ENCODE measurements around the gene SP110. TPM values are rescaled to one million over a fixed set of nuclear protein-coding genes. Genes with fewer than 3 reads are reported as not detected.

Gene SP110
- total and polyA plus RNA-seq, 9 of the 15 experiments (the other 6 are each of a cell fraction or from before 2014, with no cell fraction given), result 3.6 to 11.0 (median 7.1) TPM

DNA sequence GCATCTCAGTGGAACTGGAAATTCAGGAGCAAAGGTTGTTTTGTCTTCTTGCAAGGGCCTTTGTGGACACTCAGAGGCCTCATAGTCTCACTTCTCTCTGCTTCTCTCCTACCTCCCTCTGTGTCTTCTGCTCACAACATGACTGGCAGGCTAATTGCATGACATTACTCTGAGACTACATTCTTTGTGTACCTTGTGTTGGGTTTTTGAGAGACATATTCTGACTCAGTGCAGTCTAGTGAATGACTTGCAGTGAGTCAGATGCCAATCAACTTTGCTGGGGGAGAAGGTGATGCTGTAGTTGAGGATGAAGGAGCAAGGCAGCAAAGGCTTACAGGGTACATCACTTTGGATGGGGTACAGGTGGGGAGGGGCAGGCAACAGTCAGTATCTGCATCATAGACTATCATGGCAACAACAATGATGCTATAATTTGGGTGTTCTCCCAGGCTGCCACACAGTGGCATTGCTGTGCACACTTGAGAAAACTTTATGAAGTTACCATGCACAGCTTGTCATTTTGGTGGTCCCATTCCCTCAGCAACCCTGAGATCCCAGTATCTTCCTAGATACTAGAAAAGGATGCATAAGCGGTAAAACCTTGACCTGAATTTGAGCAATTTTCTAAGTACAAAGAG, 81.8 kb downstream of the SP110 start:
- no peak for FAIRE-seq
- Histone ChIP-seq H2AFZ (ENCODE audit: low read depth, low read length) (no peak overlapping the region), H3K79me2 (ENCODE audit: control insufficient read depth, insufficient read depth, low read length) (no peaks in the 10 kb centered on the region), H3K36me3 (ENCODE audit: control insufficient read depth, insufficient read depth, low read length) (no peaks in the 10 kb centered on the region), H3K9me1 (ENCODE audit: control insufficient read depth, insufficient read depth, low read length) (no peaks in the 10 kb centered on the region), H3K4me1 (replicated peaks in 1 of 2; ENCODE audit: control insufficient read depth in 2 of 2, insufficient read depth in 2 of 2, low read length in 2 of 2) (no peaks in the 10 kb centered on the region), H3K4me2 (ENCODE audit: insufficient read depth, low read length) (no peak overlapping the region), H3K27me3 (ENCODE audit: control insufficient read depth in 2 of 2, insufficient read depth in 2 of 2, low read length in 2 of 2) (no peaks in the 10 kb centered on the region), H3K27ac (ENCODE audit: extremely low read depth, low read depth, low read length) (no peak overlapping the region), H3K9me3 (replicated peaks; ENCODE audit: control insufficient read depth, insufficient read depth, low read depth, low read length) (0 out of 2 replicates have a peak, but pooled peaks cover 1% of the 10 kb centered on the region), H3K9ac (ENCODE audit: insufficient read depth in 1 of 2, low read depth in 2 of 2, low read length in 2 of 2) (no peak overlapping the region), H4K20me1 (replicated peaks; ENCODE audit: control insufficient read depth, insufficient read depth, low read length) (no peaks in the 10 kb centered on the region), H3K4me3 (no peak overlapping the region)
- no peak for ATAC-seq
- TF ChIP-seq CHD1 (IDR thresholded peaks at IDR 0.05; ENCODE audit: low read length), result no peak
- TF ChIP-seq, protein P1, sequence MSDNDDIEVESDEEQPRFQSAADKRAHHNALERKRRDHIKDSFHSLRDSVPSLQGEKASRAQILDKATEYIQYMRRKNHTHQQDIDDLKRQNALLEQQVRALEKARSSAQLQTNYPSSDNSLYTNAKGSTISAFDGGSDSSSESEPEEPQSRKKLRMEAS (CRISPR knock-in tag; IDR thresholded peaks at IDR 0.05), result no peak
- TF ChIP-seq PYGO2 (tag; IDR thresholded peaks at IDR 0.05), result no peak
- TF ChIP-seq, protein P2, sequence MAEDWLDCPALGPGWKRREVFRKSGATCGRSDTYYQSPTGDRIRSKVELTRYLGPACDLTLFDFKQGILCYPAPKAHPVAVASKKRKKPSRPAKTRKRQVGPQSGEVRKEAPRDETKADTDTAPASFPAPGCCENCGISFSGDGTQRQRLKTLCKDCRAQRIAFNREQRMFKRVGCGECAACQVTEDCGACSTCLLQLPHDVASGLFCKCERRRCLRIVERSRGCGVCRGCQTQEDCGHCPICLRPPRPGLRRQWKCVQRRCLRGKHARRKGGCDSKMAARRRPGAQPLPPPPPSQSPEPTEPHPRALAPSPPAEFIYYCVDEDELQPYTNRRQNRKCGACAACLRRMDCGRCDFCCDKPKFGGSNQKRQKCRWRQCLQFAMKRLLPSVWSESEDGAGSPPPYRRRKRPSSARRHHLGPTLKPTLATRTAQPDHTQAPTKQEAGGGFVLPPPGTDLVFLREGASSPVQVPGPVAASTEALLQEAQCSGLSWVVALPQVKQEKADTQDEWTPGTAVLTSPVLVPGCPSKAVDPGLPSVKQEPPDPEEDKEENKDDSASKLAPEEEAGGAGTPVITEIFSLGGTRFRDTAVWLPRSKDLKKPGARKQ (CRISPR knock-in tag; IDR thresholded peaks at IDR 0.05), result no peak
- TF ChIP-seq MTA2 (IDR thresholded peaks at IDR 0.05; ENCODE audit: low read depth), result no peak
- no peak for TF ChIP-seq SUPT5H (IDR thresholded peaks at IDR 0.05)
- POLR2A ChIA-PET, result no interaction called here
- CTCF ChIA-PET (ENCODE audit: low intra/inter-chr PET ratio), result no interaction called here
- no TSS peak for BruUV-seq (replicated peaks)
- WGBS (ENCODE audit: insufficient coverage, low coverage, missing lambda C conversion rate), result 0% methylated on average over 1 of the region's 1 CpG
- in situ Hi-C loops (cut with MboI) (no loop called here), intact Hi-C loops (cut with micrococcal nuclease) (no loop called here)
- no peak for DNase-seq (ENCODE audit: extremely low read depth in 1 of 4, low spot score in 3 of 4)

Measured in K562 (cell line).